Activated CD8-positive, alpha-beta T cell treated with anti-CD3 and anti-CD28 coated beads for 36 hours (primary cell): ENCODE data around the gene CEACAM1. TPM values are rescaled to one million over a fixed set of nuclear protein-coding genes. Genes with fewer than 3 reads are reported as not detected.
"Not testable (repeated sequence)": the region's sequence is repeated elsewhere in the genome, so short reads cannot be mapped to it uniquely, and the experiment has no call there.

Source experiments
- ATAC-seq: fragments of 200-7000 bp; cut with Tn5 transposase; one replicate; pipeline ENCODE4 v1.10.0; 2021; ENCODE audit warnings: mild to moderate bottlenecking, moderate library complexity
- CTCF ChIA-PET: fragments of 350-600 bp; sonication (Branson Sonifier 250); formaldehyde crosslinking; loops from one replicate; lab custom pipeline; 2021; ENCODE audit warnings: antibody characterized with exemption; lab: Charles Lee
- POLR2A ChIA-PET: fragments of 350-600 bp; sonication (Branson Sonifier 250); formaldehyde crosslinking; loops from one replicate; lab custom pipeline; 2021; ENCODE audit warnings: antibody characterized with exemption; lab: Charles Lee
- DNase-seq: peaks from one replicate; pipeline ENCODE4 v3.0.0-alpha.2; 2020
- H3K27ac Mint-ChIP-seq: one replicate; pipeline ENCODE4 v1.8.0; 2021; ENCODE audit warnings: mild to moderate bottlenecking, mixed read lengths
- H3K27me3 Mint-ChIP-seq: one replicate; pipeline ENCODE4 v1.8.0; 2021; ENCODE audit warnings: mixed read lengths
- H3K36me3 Mint-ChIP-seq: one replicate; pipeline ENCODE4 v1.8.0; 2021; ENCODE audit warnings: low read depth, mixed read lengths
- H3K4me1 Mint-ChIP-seq: one replicate; pipeline ENCODE4 v1.8.0; 2021; ENCODE audit warnings: low read depth, mixed read lengths
- H3K4me3 Mint-ChIP-seq: one replicate; pipeline ENCODE4 v1.8.0; 2021; ENCODE audit warnings: mild to moderate bottlenecking, moderate library complexity, mixed read lengths
- H3K9me3 Mint-ChIP-seq: one replicate; pipeline ENCODE4 v1.8.0; 2021; ENCODE audit warnings: mixed read lengths
- CTCF ChIP-seq: fragments of 200-600 bp; IDR thresholded peaks from one replicate; pipeline ENCODE4 v1.8.0; 2022; ENCODE audit warnings: antibody characterized with exemption, mild to moderate bottlenecking
- intact Hi-C: fragments of 100-400 bp; cut with micrococcal nuclease; formaldehyde crosslinking; loops from one replicate; pipeline ENCODE4 v1.10.0; 2022
- total RNA-seq, 2 experiments: library from RNA; stranded (reverse); gene quantifications; one replicate each; pipeline ENCODE4 v1.2.3, GENCODE V29; 2021

The CEACAM1 gene
- total RNA-seq, 2 experiments from 2014 or later = 5.2 to 5.3 TPM

DNA sequence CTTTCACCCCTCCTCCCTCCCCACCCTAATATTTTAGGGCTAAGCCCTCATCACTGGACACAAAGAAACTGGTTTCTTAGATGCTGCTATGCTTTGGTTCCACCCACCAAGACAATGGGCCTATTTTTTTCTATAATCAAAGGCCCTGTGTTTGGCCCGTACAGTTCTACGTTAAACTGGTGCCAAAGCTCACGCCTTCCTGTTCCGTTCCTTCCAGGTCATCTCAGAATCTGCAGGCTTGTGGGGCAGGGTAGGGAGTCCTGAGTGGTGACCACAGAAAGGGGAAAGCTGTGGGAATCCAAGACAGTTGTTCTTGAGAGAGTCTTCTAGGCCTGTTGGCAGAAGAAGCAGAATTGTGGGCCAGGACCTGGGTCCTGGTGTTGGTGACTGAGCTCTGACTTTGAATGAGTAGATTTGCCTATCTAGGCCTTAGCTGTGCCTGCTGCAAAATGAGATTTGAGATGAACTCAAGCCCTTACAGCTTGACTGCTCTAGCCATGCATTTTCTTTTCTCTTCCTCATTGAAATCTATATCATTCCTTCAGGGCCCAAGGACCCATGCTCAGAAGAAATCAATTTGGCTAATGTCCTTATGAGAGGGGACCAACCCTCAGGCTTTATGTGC is 66.5 kb downstream of the CEACAM1 start:
- intact Hi-C loops = no loop called here
- ChIA-PET POLR2A (no interaction called here), CTCF (interaction anchor here (3.2 kb wide), 1 partner anchor 12 kb away, joined by 9 read pairs; no protein-coding TSS in a partner anchor)
- DNase-seq = no peak
- Mint-ChIP-seq H3K4me3 (no peak overlapping the region), H3K27ac (no peak overlapping the region), H3K4me1 (peaks cover 8% of the 10 kb centered on the region), H3K27me3 (no peaks in the 10 kb centered on the region), H3K36me3 (no peaks in the 10 kb centered on the region), H3K9me3 (no peaks in the 10 kb centered on the region)
- no peak for TF ChIP-seq CTCF
- no peak for ATAC-seq

DNA sequence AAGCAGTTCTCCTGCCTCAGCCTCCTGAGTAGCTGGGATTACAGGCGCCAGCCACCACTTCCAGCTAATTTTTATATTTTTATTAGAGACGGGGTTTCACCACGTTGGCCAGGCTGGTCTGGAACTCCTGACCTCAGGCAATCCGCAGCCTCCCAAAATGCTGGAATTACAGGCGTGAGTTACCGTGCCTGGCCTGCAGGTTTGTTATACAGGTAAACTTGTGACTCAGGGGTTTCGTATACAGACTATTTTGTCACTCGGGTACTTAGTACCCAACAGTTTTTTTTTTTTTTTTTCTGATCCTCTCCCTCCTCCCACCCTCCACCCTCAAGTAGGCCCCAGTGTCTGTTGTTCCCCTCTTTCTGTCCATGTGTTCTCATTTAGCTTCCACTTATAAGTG is 67.0 kb downstream of the CEACAM1 start:
- CTCF ChIA-PET = interaction anchor here (3.2 kb wide), 1 partner anchor 11 kb away, joined by 9 read pairs; no protein-coding TSS in a partner anchor
- H3K27me3 Mint-ChIP-seq, DNase-seq, H3K4me1 Mint-ChIP-seq, ATAC-seq, H3K27ac Mint-ChIP-seq, intact Hi-C loops, POLR2A ChIA-PET, H3K4me3 Mint-ChIP-seq, H3K36me3 Mint-ChIP-seq, H3K9me3 Mint-ChIP-seq: not testable (repeated sequence)

DNA sequence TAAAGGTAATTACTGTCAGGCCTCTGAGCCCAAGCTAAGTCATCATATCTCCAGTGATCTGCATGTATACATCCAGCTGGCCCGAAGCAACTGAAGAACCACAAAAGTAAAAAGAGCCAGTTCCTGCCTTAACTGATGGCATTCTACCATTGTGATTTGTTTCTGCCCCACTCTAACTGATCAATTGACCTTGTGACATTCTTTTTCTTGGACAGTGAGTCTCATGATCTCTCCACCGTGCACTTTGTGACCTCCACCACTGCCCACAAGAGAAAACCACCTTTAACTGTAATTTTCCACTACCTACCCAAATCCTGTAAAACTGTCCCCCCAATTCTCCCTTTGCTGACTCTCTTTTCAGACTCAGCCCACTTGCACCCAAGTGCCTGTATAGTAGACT is 68.4 kb downstream of the CEACAM1 start:
- Mint-ChIP-seq H3K4me1 (peaks cover 9% of the 10 kb centered on the region), H3K27ac (no peak overlapping the region), H3K27me3 (no peaks in the 10 kb centered on the region), H3K9me3 (no peaks in the 10 kb centered on the region), H3K36me3 (no peaks in the 10 kb centered on the region), H3K4me3 (no peak overlapping the region)
- ChIA-PET POLR2A (no interaction called here), CTCF (interaction anchor here (1.2 to 1.8 kb wide), 2 partner anchors 9 to 69 kb away, joined by 4 to 6 read pairs; no protein-coding TSS in a partner anchor)
- intact Hi-C loops = no loop called here
- DNase-seq (no peak), ATAC-seq (no peak)
- TF ChIP-seq CTCF = no peak

Other genes with a start within 250 kb of the CEACAM1 start
- under 1 TPM; 0.38 to 0.49 TPM for gene PRR19, start 226.3 kb downstream of the CEACAM1 start, total RNA-seq
- gene PAFAH1B3, start 225.9 kb downstream of the CEACAM1 start, total RNA-seq = 10 to 100 TPM; 39.1 to 42.4 TPM
- gene TMEM145, start 215.2 kb downstream of the CEACAM1 start, total RNA-seq = 1 to 10 TPM; 3.0 to 3.2 TPM
- 1 to 10 TPM; 7.0 to 8.0 TPM for gene MEGF8, start 202.8 kb downstream of the CEACAM1 start, total RNA-seq
- gene CNFN, start 138.2 kb downstream of the CEACAM1 start, total RNA-seq = not detected
- 10 to 100 TPM; 28.4 to 34.3 TPM for gene LIPE, start 101.1 kb downstream of the CEACAM1 start, total RNA-seq
- gene CXCL17, start 85.5 kb downstream of the CEACAM1 start, total RNA-seq = not detected
- not detected for gene CEACAM8, start 66.4 kb upstream of the CEACAM1 start, total RNA-seq
- not detected for gene PSG3, start 212.0 kb upstream of the CEACAM1 start, total RNA-seq
- gene PSG8, start 237.2 kb upstream of the CEACAM1 start, total RNA-seq = not detected